ENCODE results near the gene BCAR3. TPM values are rescaled to one million over a fixed set of nuclear protein-coding genes. Genes with fewer than 3 reads are reported as not detected.

The BCAR3 gene
- total RNA-seq, 2 donors from 2014 or later, result 45.2 to 47.7 TPM

DNA sequence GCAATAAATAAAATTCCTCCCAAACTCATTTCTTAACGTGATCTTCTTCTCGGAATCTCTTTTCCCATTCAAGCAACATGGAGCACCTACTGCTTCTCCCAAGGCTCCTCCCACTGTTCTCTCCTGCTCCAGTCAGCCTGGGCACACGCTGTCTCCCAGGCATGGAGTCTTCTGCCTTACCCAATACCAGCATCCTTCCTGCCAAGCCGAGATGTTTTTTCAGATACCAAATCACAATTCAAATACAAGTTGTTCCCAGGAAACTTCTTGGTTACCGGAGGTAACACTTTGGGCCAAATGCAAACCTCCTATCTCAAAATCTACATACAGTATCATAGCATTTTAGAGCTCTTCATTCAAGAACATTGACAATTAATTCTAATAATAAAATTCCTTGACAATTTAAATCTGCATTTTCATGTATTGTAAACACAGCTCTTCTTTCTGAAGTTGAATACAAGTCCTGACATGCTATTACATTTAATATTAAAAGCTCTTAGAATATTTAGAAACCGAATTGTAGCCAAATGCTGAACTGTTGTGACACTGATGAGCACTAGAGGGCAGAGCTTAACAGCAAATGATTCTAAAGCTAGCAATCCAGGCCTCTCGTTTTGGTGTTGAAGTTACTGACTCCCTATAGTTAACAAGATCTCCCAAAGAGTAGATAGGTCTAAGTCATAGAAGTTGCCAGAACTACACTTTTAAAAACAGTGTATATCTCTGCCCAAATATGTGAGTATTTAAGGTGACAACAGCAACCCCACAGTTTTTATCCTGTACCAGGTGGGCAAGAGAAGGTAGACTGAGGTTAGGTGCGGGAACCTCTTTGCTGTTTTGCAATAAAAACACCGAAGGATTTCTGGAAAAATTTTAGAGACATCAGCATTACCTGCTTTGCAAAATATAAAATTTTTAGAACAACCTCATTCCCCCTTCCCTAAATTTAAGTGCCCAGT, 52.3 kb downstream of the BCAR3 start:
- no peak overlapping the region for H3K27ac ChIP-seq
- H3K9me3 ChIP-seq, result no peaks in the 10 kb centered on the region
- intact Hi-C loops (cut with DNase I), result loop anchor here (2.0 to 10.0 kb wide), 4 partner anchors 185 to 325 kb away; no protein-coding TSS in a partner anchor
- DNase-seq, result peak; percentile 62
- no peaks in the 10 kb centered on the region for H3K36me3 ChIP-seq
- TF ChIP-seq, protein P1, sequence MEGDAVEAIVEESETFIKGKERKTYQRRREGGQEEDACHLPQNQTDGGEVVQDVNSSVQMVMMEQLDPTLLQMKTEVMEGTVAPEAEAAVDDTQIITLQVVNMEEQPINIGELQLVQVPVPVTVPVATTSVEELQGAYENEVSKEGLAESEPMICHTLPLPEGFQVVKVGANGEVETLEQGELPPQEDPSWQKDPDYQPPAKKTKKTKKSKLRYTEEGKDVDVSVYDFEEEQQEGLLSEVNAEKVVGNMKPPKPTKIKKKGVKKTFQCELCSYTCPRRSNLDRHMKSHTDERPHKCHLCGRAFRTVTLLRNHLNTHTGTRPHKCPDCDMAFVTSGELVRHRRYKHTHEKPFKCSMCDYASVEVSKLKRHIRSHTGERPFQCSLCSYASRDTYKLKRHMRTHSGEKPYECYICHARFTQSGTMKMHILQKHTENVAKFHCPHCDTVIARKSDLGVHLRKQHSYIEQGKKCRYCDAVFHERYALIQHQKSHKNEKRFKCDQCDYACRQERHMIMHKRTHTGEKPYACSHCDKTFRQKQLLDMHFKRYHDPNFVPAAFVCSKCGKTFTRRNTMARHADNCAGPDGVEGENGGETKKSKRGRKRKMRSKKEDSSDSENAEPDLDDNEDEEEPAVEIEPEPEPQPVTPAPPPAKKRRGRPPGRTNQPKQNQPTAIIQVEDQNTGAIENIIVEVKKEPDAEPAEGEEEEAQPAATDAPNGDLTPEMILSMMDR (IDR thresholded peaks at IDR 0.05), result peak; percentile 80
- no peak overlapping the region for H3K4me3 ChIP-seq
- H3K27me3 ChIP-seq, result no peaks in the 10 kb centered on the region
- H3K4me1 ChIP-seq, result no peaks in the 10 kb centered on the region
- no peak overlapping the region for H3K9ac ChIP-seq (ENCODE audit: low read depth in 2 of 2, low read length in 2 of 2)

DNA sequence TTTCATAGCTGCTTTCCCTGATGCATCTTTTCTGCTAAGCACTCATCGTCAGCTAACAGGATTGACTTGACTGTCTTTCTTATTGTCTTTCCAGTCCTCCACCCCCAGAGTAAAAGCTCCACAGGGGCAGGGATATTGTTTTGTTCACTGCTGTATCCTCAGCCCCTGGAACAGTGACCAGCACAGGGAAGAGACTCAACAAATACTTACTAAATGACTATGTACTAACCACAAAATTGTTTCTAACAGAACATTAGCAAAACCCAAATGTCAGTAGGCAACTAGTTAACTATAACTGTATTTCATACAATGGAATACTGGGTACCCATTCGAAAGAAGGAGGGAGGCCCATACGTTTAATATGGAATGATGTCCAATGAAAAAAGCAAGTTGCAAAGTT, 53.0 kb downstream of the BCAR3 start:
- H3K9me3 ChIP-seq, result no peaks in the 10 kb centered on the region
- H3K27me3 ChIP-seq, result no peaks in the 10 kb centered on the region
- no peak overlapping the region for H3K4me3 ChIP-seq
- H3K9ac ChIP-seq (ENCODE audit: low read depth in 2 of 2, low read length in 2 of 2), result no peak overlapping the region
- H3K36me3 ChIP-seq, result no peaks in the 10 kb centered on the region
- intact Hi-C loops (cut with DNase I), result loop anchor here (5.0 to 10.0 kb wide), 3 partner anchors 191 to 324 kb away; no protein-coding TSS in a partner anchor
- no peaks in the 10 kb centered on the region for H3K4me1 ChIP-seq
- TF ChIP-seq, protein P1 (IDR thresholded peaks at IDR 0.05), result no peak
- H3K27ac ChIP-seq, result no peak overlapping the region
- DNase-seq, result no peak

DNA sequence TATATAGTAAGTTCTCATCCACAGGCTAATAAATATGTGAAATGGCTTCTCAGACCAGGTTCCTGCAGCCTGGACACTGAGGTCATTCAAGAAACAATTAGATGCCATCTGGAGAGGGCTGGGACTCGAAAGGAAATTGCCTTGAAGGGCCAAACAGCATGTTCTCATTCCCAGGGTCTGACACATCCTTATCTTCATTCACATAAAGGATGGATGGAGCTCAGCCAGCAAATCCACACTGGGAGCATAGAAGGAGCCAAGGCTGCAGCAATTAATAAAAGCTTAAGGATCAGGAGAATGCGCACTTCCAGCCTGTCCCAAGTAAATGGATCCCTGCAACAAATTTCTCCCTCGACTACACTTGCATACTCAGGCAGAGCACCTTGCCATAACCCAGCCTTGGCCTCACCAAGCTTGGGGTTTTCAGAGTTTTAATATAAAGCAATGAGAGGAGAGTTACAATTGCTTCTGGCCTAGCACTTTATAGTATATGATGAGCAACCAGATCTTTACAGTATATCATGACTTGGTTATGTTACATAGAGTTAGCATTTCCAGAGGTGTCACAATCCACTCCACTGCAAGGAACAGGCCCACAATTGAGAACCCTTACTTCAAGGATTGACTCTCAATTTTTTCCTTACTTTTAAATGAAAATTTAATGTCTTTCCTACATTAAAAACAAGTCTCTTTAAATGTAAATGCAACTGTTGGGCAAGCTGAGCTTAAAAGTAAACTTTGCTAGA, 55.9 kb downstream of the BCAR3 start:
- DNase-seq, result no peak
- Histone ChIP-seq H3K9me3 (no peaks in the 10 kb centered on the region), H3K27ac (no peak overlapping the region), H3K9ac (ENCODE audit: low read depth in 2 of 2, low read length in 2 of 2) (no peak overlapping the region), H3K27me3 (no peaks in the 10 kb centered on the region), H3K4me3 (no peak overlapping the region), H3K4me1 (no peaks in the 10 kb centered on the region), H3K36me3 (no peaks in the 10 kb centered on the region)
- intact Hi-C loops (cut with DNase I), result loop anchor here (5.0 to 10.0 kb wide), 3 partner anchors 188 to 321 kb away; no protein-coding TSS in a partner anchor
- TF ChIP-seq, protein P1 (IDR thresholded peaks at IDR 0.05), result no peak

DNA sequence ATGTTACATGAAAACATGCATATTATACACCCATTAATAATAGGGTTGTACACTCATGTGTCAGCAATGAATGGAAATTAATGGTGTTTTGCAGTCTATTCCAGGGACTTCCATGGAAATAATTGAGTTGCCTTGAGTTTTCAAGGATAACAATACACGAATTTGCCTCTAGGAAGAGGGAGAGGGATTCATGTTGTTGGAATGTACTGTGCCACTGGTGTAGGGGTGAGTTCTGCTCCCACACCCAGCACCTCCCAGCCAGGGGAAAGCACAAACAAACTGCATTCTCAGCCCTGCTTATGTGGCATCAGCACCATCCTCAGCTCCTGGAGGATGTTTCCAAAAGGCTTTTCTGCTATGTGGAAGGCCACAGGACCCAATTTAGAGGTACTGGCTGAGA, 57.8 kb downstream of the BCAR3 start:
- no peaks in the 10 kb centered on the region for H3K36me3 ChIP-seq
- no peaks in the 10 kb centered on the region for H3K4me1 ChIP-seq
- DNase-seq, result no peak
- no peaks in the 10 kb centered on the region for H3K27me3 ChIP-seq
- H3K9ac ChIP-seq (ENCODE audit: low read depth in 2 of 2, low read length in 2 of 2), result peak overlapping the region in 1 of 2 donors; percentile 27
- no peaks in the 10 kb centered on the region for H3K9me3 ChIP-seq
- H3K4me3 ChIP-seq, result no peak overlapping the region
- intact Hi-C loops (cut with DNase I), result loop anchor here (10.0 kb wide), 2 partner anchors 221 to 319 kb away; no protein-coding TSS in a partner anchor
- no peak overlapping the region for H3K27ac ChIP-seq
- TF ChIP-seq, protein P1 (IDR thresholded peaks at IDR 0.05), result no peak

DNA sequence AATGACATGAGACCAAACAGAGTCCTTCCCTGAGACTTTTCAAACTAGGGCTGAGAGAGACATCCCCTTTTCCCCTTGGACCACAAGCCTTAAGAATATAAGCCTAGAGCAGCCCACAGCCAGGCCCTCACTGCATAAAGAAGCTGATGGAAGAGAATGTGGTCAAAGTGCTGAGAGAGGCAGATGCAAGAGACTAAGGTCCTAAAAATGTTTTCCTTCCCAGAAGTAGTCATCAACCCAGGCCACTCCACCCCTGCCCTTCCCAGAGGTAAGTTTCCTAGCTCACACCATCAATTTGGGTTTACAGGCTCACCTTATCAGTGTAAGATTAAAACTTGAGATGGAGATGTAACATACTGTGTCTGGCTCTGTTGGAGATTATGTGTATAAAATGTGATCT, 58.2 kb downstream of the BCAR3 start:
- Histone ChIP-seq H3K27ac (peak overlapping the region; percentile 25), H3K36me3 (no peaks in the 10 kb centered on the region), H3K9me3 (no peaks in the 10 kb centered on the region), H3K4me1 (no peaks in the 10 kb centered on the region), H3K27me3 (no peaks in the 10 kb centered on the region), H3K4me3 (no peak overlapping the region), H3K9ac (ENCODE audit: low read depth in 2 of 2, low read length in 2 of 2) (no peak overlapping the region)
- intact Hi-C loops (cut with DNase I), result loop anchor here (10.0 kb wide), 2 partner anchors 221 to 319 kb away; no protein-coding TSS in a partner anchor
- TF ChIP-seq, protein P1 (IDR thresholded peaks at IDR 0.05), result no peak
- no peak for DNase-seq
